ENCODE data around the gene GABRG3. TPM values are rescaled to one million over a fixed set of nuclear protein-coding genes. Genes with fewer than 3 reads are reported as not detected.

The GABRG3 gene
- total RNA-seq, 1 donor from 2014 or later, result 19.3 TPM

DNA sequence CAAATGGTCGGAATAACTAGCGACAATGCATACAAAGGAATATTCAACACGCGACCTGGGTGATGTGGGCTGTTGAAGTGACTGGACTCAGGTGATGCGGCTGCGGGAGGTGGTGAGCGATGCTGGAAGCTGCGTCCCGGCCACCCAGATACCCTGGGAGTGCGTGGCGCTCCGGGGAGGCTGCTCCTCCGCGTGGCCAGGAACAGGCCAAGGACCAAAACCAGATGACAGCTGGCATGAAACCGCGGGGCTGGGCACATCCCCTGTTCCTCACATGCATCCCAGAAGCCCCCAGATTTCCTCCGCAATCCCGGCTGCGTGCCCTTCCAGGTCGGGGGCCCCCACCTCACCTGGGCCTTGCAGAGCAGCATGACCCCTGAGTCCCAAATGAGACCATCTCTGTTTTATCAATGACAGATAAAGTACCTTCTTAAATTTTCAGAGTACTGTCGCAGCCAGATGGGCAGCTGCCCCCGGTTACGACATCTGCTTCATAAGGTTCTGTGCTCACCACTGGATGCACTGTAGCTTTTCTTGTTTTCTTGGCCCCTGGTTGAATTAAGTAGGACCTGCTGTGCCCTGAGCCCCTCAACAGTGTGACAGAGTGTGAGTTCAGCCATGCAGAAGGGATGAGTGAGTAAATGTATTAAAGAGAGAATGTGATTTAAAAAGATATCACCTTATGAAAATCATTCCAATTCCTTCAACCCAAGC, 278.2 kb downstream of the GABRG3 start:
- DNase-seq, result no peak

DNA sequence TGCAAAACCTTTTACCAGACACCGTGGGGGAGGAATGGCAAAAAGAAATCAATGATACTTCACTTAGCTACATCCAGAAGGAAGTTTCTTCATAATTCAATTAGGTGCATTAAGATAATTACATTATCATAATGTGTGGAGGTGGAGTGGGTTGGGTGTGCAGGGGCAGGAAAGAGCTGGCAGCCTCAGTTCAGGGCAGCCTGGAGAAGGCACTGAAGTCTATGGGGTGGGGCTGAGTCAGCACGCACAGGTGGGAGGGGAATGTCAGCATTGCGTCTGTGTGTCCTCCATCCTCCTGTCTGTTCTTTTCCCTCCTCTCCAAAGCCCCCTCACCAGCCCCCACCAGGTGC, 278.8 kb downstream of the GABRG3 start:
- DNase-seq, result no peak

DNA sequence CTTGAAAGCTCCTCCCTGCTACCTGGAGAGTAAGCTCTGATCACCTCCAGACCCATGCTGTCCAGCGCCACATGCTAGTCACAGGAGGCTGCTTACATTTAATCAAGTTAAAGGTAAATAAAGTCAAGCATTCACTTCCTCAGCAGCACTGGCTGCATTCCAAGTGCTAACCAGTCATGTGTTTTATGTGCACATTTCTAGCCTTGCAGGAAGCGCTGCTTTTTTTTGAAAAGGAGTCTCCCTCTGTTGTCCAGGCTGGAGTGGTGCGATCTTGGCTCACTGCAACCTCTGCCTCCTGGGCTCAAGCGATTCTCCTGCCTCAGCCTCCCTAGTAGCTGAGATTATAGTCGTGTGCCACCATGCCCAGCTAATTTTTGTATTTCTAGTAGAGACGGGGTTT, 279.2 kb downstream of the GABRG3 start:
- no peak for DNase-seq

DNA sequence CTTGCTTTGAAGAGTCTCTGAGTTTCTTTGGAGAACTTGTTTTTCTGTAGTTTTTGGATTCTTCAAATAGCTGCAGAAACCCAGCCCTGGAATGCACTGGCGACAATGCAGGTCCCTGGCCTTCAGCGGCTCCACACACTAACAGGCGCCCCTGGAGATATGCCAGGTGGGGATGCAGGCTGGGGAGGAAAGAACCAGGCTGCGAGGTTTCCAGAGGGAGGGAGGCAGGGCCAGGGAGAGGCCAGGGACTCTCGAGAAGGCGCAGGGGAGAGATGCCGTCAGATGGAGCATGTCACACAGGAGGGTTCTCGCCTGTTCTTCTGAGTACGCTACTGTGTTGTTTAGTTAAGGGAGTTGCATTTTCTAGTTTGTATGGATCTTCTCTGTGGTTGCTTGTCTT, 283.1 kb downstream of the GABRG3 start:
- DNase-seq, result no peak

DNA sequence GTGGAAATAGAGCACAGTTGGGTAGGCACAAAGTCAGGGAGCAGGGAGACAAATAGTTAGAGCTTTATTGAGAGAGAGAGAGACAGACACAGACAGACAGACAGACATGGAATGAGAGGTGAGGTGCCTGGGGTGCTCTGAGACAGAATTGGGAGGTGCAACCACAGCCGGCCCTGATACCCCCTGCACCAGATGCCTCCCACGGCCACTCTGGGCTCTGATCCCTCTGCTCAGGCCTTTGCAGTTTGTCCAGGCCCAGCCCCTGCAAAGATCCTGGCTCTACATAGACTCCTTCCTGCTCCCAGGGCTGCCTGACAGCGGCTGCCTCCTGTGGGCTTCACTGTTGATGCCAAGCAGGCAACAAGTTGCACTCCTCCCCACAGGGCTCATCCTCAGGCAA, 283.8 kb downstream of the GABRG3 start:
- no peak for DNase-seq

- no peak for DNase-seq
Observed at GRCh38 chr15:27256446-27256845, 285.5 kb downstream of the GABRG3 start.

DNA sequence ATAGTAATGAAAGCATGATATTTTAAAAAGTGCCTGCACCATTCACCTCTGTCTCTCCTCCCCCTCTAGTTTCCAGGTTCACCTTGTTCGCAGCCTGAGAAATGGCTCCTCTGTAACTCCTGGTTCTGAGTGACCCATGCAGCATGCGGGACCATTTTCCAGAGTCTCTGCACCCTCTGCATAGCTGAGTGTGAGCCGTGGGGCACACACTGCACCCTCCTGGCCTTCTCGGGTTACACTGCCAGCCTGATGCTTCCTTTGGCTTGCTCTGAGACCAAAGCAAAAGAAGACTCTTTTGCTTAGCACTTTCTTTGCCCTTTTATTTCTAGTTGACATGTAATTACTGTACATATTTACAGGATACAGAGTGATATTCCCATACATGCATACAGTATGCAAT, 287.3 kb downstream of the GABRG3 start:
- no peak for DNase-seq

DNA sequence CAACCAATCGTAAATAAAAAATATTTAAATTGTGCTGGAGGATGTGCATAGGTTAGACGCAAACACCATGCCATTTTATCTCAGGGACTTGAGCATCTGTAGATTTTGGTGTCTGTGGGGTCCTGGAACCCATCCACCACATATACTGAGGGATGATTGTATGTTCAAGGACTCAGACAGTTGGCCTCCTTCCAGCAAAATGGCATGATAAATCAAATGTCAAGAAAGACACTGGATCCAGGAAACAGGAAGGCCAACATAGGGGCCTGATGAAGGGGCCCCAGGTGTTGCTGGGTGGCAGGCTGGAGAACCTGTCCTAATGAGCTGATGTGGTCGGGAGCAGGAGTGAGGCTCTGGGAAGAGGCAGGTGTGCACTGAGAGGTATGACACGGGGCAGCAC, 289.5 kb downstream of the GABRG3 start:
- DNase-seq, result no peak

DNA sequence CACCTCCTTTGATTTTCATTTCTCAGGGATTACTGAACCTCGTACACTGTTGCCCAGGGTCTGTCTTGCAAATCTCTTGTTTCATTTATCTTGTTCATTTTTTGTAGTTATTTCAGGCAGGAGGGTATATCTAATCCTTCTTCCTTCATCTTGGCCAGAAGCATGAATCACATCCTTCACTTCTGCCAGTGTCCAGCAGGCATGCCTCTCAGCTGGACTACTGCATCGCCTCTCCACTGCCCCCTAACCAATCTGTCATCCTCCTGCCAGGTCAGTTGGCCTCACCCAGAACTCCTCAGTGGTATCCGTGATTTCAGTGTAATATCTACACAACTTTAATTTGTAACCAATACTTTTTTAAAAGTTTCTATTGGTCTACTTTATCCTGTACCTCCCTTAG, 297.9 kb downstream of the GABRG3 start:
- DNase-seq, result no peak

DNA sequence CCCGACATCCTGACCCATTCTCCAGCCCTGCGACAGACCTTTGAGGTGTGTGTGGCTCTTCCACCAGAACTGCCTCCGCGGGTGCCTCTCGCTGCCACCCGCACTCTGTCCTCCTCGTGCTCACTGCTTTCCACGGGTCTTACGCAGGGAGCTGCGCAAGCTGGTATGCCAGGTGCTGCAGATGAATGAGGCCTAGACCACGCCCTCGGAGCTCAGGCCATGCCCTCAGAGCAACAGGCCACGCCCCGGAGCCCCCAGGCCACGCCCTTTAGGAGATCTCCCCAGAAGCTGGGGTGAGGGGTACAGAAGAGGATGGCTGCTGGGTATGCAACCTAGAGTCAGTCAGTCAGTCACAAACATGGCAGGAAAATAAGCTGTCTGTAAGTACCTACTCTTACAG, 300.3 kb downstream of the GABRG3 start:
- no peak for DNase-seq

- no peak for DNase-seq
Observed at GRCh38 chr15:27272427-27272826, 301.4 kb downstream of the GABRG3 start.

- DNase-seq, result no peak
Observed at GRCh38 chr15:27273506-27273905, 302.5 kb downstream of the GABRG3 start.

- DNase-seq, result no peak
Observed at GRCh38 chr15:27278761-27279160, 307.8 kb downstream of the GABRG3 start.

GRCh38 chr15:27292641-27293040, 321.7 kb downstream of the GABRG3 start:
- DNase-seq, result no peak

DNA sequence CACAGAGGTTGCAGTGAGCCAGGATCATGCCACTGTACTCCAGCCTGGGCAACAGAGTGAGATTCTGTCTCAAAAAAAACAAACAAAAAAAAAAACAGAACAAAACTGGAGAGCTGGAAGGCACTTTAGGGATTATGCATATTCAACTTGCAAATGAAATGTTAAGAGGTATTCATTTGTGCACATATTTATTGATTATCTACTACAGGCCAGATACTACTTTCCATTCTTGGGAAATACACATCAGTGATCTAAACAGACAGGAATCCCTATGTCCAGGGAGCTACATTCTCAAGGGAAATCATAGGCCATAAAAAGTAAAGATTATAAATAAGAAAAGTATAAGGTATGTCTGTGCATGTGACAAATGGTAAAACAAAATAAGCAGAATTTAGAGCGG, 322.6 kb downstream of the GABRG3 start:
- no peak for DNase-seq

DNA sequence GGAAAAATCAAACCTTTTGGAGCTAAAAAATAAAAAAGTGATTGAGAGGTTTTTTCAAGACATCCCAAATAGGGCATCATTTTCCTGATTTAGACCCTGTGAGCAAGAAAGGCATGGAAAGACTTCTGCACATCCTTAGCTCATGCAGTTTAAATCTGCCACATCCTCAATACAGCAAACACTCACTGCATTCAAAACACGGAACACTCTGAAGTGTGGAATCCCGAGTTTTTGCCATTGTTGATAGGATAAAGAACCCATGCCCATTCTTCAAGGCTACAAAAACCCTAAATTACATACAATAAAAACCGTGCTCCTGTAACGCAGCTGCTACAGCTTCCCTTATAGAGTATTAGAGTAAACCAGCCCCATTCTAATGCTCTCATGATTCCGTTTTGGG, 346.8 kb downstream of the GABRG3 start:
- DNase-seq, result no peak

DNA sequence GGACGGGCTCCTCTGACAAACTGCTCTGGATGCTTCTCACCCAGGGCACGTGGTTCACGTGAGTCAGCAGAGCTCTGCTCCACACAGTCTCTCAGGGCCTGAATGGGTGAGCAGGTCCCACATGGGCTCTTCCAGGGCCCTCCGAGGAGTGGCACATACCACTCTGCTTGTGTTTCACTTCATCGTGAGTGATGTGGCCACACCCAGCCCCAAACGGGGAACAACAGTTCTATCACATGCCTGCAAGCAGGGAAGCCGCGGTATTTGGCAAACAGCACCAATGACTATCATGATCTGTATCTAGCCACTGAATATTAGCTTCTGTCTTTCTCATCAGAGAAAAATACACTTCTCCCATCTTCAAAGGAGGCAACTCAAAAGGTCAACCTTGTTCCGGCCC, 352.8 kb downstream of the GABRG3 start:
- DNase-seq, result no peak

DNA sequence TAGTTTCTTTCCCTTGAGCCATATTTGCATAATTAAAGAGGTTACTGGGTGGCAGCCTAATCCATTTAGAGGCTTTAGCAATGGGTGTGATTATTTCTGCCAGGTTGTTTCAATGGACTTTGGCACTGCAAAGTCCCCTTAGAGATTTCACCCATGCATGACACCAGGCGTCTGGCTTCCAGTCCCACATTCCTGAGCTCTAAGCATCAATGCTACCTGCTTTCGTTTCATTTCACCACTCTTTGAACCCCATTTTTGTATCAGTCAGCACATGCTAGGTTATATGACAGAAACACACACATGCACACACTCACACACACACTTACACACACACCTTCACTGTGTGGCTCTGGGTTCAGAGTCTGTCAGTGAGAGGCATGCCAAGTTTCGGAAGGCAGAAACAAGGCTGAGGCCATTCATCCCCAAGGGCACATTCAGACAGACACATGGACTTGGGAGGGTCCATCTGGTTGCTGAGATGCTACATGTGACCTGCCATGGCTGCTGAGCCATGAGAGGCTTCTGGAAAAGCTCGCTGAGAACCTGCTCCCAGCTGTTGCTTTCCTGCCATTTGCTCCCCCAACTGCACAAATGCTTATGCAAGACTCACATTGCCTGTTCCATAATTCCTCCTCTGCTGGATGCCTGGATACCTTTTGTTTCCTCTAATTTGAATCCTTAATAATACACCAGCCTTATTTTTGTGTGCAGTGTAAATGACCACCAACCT, 354.1 kb downstream of the GABRG3 start:
- no peak for DNase-seq

DNA sequence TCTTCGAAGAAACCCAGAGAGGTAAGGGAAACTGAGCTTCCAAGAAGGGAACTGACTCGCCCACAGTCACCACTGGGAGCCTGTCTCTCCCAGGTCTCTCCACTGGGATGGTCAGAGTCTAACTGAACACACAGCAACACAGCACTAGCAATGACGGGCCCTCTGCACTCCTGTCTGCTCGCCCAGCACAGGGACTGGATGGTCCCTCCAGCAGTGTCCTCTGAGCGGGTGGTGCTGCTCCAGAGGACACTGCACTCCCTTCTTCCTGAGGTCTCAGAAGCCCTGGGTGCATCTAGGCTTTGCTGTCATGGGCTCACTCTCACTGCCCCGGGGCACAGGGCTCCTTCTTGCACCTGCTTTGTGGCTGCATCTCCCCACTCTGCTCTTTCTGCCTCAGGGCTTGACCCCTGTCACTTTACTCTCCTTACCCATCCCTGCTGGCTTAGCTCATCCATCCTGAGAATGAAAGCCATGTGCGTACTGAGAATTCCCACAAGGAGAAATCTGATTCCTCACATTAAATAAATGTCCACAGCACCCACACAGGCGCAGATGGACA, 356.6 kb downstream of the GABRG3 start:
- no peak for DNase-seq

DNA sequence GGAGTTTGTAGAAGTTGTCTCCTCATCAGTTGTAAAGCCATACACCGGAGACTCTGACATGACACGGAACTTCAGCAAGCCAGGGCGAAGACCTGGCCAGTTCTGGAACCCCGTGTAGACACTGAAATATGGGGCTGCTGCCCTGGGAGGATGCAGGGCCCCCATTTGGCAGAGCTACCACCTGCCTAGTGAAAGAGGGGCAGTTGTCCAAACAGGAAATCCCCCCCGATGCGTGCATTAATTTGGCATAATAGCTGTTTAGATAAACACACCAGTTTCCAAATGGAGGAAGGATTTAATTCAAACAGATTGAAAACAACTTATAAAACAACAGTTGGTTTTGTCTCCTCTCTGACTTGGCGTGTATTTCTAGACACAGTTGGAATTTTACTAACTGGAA, 357.2 kb downstream of the GABRG3 start:
- DNase-seq, result no peak

GRCh38 chr15:27328608-27329007, 357.6 kb downstream of the GABRG3 start:
- DNase-seq, result peak; percentile 27

GRCh38 chr15:27330326-27330725, 359.3 kb downstream of the GABRG3 start:
- no peak for DNase-seq

- DNase-seq, result no peak
Observed at GRCh38 chr15:27336676-27337075, 365.7 kb downstream of the GABRG3 start.

DNA sequence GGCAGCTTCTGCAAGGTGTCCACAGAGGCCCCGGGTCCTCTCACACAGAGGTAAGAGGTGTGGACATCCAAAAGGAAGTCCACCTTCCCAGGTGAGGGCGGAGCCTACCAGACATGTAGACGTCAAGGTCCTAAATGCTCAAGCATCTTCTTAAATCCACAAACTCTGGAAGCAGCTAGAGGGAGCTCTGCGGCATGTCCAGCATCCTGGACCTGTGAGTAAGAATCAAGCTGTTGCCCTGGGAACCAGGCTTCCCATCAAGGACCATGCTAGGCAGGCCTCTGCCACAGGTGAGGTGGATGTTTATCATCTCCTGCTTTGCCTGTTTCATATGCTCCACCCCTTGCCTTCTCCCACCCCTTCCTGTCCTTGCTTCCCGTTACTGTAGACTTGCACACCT, 368.2 kb downstream of the GABRG3 start:
- no peak for DNase-seq

Data from occipital lobe (tissue), 2 donors.